ENCODE data around the gene C1S.

- TF ChIP-seq POLR2A (IDR thresholded peaks at IDR 0.05) (no peak), CTCF (IDR thresholded peaks at IDR 0.05) (no peak)
Observed at GRCh38 chr12:7031306-7031705, 29.2 kb upstream of the C1S start.
